Muscle of leg (tissue), 11 donors: Measurements from ENCODE around the gene RPL28. TPM values are rescaled to one million over a fixed set of nuclear protein-coding genes. Genes with fewer than 3 reads are reported as not detected.

ENCODE experiments used
- DNase-seq: peaks from one replicate; pipeline ENCODE4 v3.0.0; 2013
- H3K27ac ChIP-seq: one replicate; pipeline ENCODE4 v1.5.1; 2013; ENCODE audit warnings: mild to moderate bottlenecking, low read length, control low read depth
- H3K27me3 ChIP-seq: one replicate; pipeline ENCODE4 v1.6.1; 2013; ENCODE audit warnings: low read length; ENCODE audit not compliant: control insufficient read depth, insufficient read depth
- H3K36me3 ChIP-seq: one replicate; pipeline ENCODE4 v1.6.1; 2013; ENCODE audit warnings: low read length; ENCODE audit not compliant: control insufficient read depth, insufficient read depth
- H3K4me1 ChIP-seq: one replicate; pipeline ENCODE4 v1.6.1; 2013; ENCODE audit warnings: low read length; ENCODE audit not compliant: control insufficient read depth, insufficient read depth
- H3K4me3 ChIP-seq: one replicate; pipeline ENCODE4 v1.5.1; 2013; ENCODE audit warnings: low read length, control low read depth
- H3K9me3 ChIP-seq: replicated peaks from 2 replicates; pipeline ENCODE4 v1.6.1; 2013; ENCODE audit warnings: low read depth, low read length; ENCODE audit not compliant: control insufficient read depth
- WGBS: methylation state at CpG from one replicate; pipeline ENCODE4 v1.1.5; 2013; ENCODE audit warnings: missing lambda C conversion rate; ENCODE audit not compliant: insufficient coverage; 5-methylcytosine and 5-hydroxymethylcytosine counted together
- polyA plus RNA-seq, 8 donors: library from polyadenylated mRNA; unstranded; fragments of 120-200 nt; gene quantifications; one replicate each; pipeline versions ENCODE4 v1.2.1 to v1.2.3, GENCODE V29; 2013; ENCODE audit warnings: inconsistent platforms in 1 of 8, low replicate concordance in 1 of 8; ENCODE audit not compliant: insufficient read length in 8 of 8, insufficient read depth in 1 of 8
- total RNA-seq: library from RNA; stranded (reverse); fragments of 120-200 nt; gene quantifications from one replicate; pipeline ENCODE4 v1.2.4, GENCODE V29; 2013

The RPL28 gene
- total and polyA plus RNA-seq, 9 donors: 463 to 2,410 (median 1,826) TPM

- H3K4me1 ChIP-seq: peaks cover 17% of the 10 kb centered on the region
- 28% methylated on average over 15 of the region's 16 CpGs for WGBS
- DNase-seq: no peak
- peaks cover 74% of the 10 kb centered on the region for H3K27me3 ChIP-seq
- H3K4me3 ChIP-seq: no peak overlapping the region
- H3K36me3 ChIP-seq: peaks cover 2% of the 10 kb centered on the region
- no peak overlapping the region for H3K27ac ChIP-seq
- H3K9me3 ChIP-seq: no peaks in the 10 kb centered on the region
These were observed 63.7 kb downstream of the RPL28 start for GRCh38 chr19:55449469-55449868.

GRCh38 chr19:55451163-55451964 lies 65.6 kb downstream of the RPL28 start:
- Histone ChIP-seq H3K4me1 (peaks cover 17% of the 10 kb centered on the region), H3K27me3 (peaks cover 60% of the 10 kb centered on the region), H3K27ac (no peak overlapping the region), H3K9me3 (no peaks in the 10 kb centered on the region), H3K36me3 (peaks cover 14% of the 10 kb centered on the region), H3K4me3 (no peak overlapping the region)
- no peak for DNase-seq
- 0% methylated on average over 67 of the region's 80 CpGs for WGBS

GRCh38 chr19:55451965-55452748 lies 66.4 kb downstream of the RPL28 start:
- peaks cover 17% of the 10 kb centered on the region for H3K4me1 ChIP-seq
- WGBS: under 1% methylated on average over 40 of the region's 57 CpGs
- H3K36me3 ChIP-seq: peaks cover 15% of the 10 kb centered on the region
- no peaks in the 10 kb centered on the region for H3K9me3 ChIP-seq
- H3K4me3 ChIP-seq: peak overlapping the region; percentile 15
- no peak overlapping the region for H3K27ac ChIP-seq
- DNase-seq: peak; percentile 54
- peaks cover 52% of the 10 kb centered on the region for H3K27me3 ChIP-seq

Other genes with a start within 250 kb of the RPL28 start
- gene TNNT1, start 236.7 kb upstream of the RPL28 start, total RNA-seq: 387 TPM
- gene TNNT1, start 236.7 kb upstream of the RPL28 start, polyA plus RNA-seq: 1,000 to 10,000 TPM in 2 of 8 donors, 100 to 1,000 TPM in 6; 448 to 1,171 (median 607) TPM
- gene TNNI3, start 228.2 kb upstream of the RPL28 start, total RNA-seq: 0.80 TPM
- gene TNNI3, start 228.2 kb upstream of the RPL28 start, polyA plus RNA-seq: 1 to 10 TPM; 1.1 to 3.1 (median 1.5) TPM
- 0.13 TPM for gene DNAAF3, start 219.3 kb upstream of the RPL28 start, total RNA-seq
- gene DNAAF3, start 219.3 kb upstream of the RPL28 start, polyA plus RNA-seq: 1 to 10 TPM in 1 of 8 donors, under 1 TPM in 7; 0.15 to 1.1 (median 0.38) TPM
- gene SYT5, start 205.6 kb upstream of the RPL28 start, total RNA-seq: not detected
- gene SYT5, start 205.6 kb upstream of the RPL28 start, polyA plus RNA-seq: 1 to 10 TPM in 1 of 8 donors, under 1 TPM in 4, not detected in 3; 0.07 to 2.0 (median 0.08) TPM
- 0.58 TPM for gene PTPRH, start 176.4 kb upstream of the RPL28 start, total RNA-seq
- gene PTPRH, start 176.4 kb upstream of the RPL28 start, polyA plus RNA-seq: 1 to 10 TPM in 1 of 8 donors, under 1 TPM in 7; 0.14 to 2.1 (median 0.24) TPM
- gene TMEM86B, start 157.2 kb upstream of the RPL28 start, total RNA-seq: 1.1 TPM
- 1 to 10 TPM; 1.8 to 4.8 (median 2.9) TPM for gene TMEM86B, start 157.2 kb upstream of the RPL28 start, polyA plus RNA-seq
- 12.5 TPM for gene PPP6R1, start 126.9 kb upstream of the RPL28 start, total RNA-seq
- gene PPP6R1, start 126.9 kb upstream of the RPL28 start, polyA plus RNA-seq: 10 to 100 TPM; 26.3 to 37.2 (median 32.3) TPM
- 14.5 TPM for gene HSPBP1, start 105.8 kb upstream of the RPL28 start, total RNA-seq
- 10 to 100 TPM; 26.2 to 34.9 (median 30.6) TPM for gene HSPBP1, start 105.8 kb upstream of the RPL28 start, polyA plus RNA-seq
- 5.4 TPM for gene BRSK1, start 101.9 kb upstream of the RPL28 start, total RNA-seq
- 10 to 100 TPM in 5 of 8 donors, 1 to 10 TPM in 3; 7.4 to 13.7 (median 10.6) TPM for gene BRSK1, start 101.9 kb upstream of the RPL28 start, polyA plus RNA-seq
- gene TMEM150B, start 60.6 kb upstream of the RPL28 start, total RNA-seq: 0.53 TPM
- 1 to 10 TPM in 3 of 8 donors, under 1 TPM in 5; 0.36 to 3.8 (median 0.87) TPM for gene TMEM150B, start 60.6 kb upstream of the RPL28 start, polyA plus RNA-seq
- gene KMT5C, start 46.1 kb upstream of the RPL28 start, total RNA-seq: 16.9 TPM
- gene KMT5C, start 46.1 kb upstream of the RPL28 start, polyA plus RNA-seq: 10 to 100 TPM; 13.4 to 34.1 (median 24.7) TPM
- not detected for gene COX6B2, start 31.2 kb upstream of the RPL28 start, total RNA-seq
- gene COX6B2, start 31.2 kb upstream of the RPL28 start, polyA plus RNA-seq: 1 to 10 TPM in 1 of 8 donors, under 1 TPM in 5, not detected in 2; 0.09 to 2.4 (median 0.23) TPM
- not detected for gene GARIN5B, start 22.7 kb upstream of the RPL28 start, total RNA-seq
- not detected for gene GARIN5B, start 22.7 kb upstream of the RPL28 start, polyA plus RNA-seq
- gene IL11, start 15.5 kb upstream of the RPL28 start, total RNA-seq: 0.31 TPM
- under 1 TPM; 0.12 to 0.61 (median 0.40) TPM for gene IL11, start 15.5 kb upstream of the RPL28 start, polyA plus RNA-seq
- not detected for gene TMEM190, start 9.1 kb upstream of the RPL28 start, total RNA-seq
- gene TMEM190, start 9.1 kb upstream of the RPL28 start, polyA plus RNA-seq: under 1 TPM in 1 of 8 donors, not detected in 7; 0.50 TPM
- 0.18 TPM for gene TMEM238, start 1.6 kb upstream of the RPL28 start, total RNA-seq
- gene TMEM238, start 1.6 kb upstream of the RPL28 start, polyA plus RNA-seq: under 1 TPM; 0.14 to 0.49 (median 0.27) TPM
- 31.4 TPM for gene UBE2S, start 21.9 kb downstream of the RPL28 start, total RNA-seq
- gene UBE2S, start 21.9 kb downstream of the RPL28 start, polyA plus RNA-seq: 10 to 100 TPM; 40.8 to 70.1 (median 60.1) TPM
- gene SHISA7, start 57.4 kb downstream of the RPL28 start, total RNA-seq: under 0.01 TPM
- gene SHISA7, start 57.4 kb downstream of the RPL28 start, polyA plus RNA-seq: under 1 TPM; 0.08 to 0.32 (median 0.17) TPM
- gene ISOC2, start 75.7 kb downstream of the RPL28 start, total RNA-seq: 35.8 TPM
- 10 to 100 TPM; 31.8 to 39.1 (median 35.1) TPM for gene ISOC2, start 75.7 kb downstream of the RPL28 start, polyA plus RNA-seq
- gene C19orf85, start 78.8 kb downstream of the RPL28 start, total RNA-seq: not detected
- not detected for gene C19orf85, start 78.8 kb downstream of the RPL28 start, polyA plus RNA-seq
- gene ZNF628, start 90.7 kb downstream of the RPL28 start, total RNA-seq: 1.6 TPM
- gene ZNF628, start 90.7 kb downstream of the RPL28 start, polyA plus RNA-seq: 1 to 10 TPM; 2.8 to 5.1 (median 3.8) TPM
- 30.0 TPM for gene NAT14, start 99.3 kb downstream of the RPL28 start, total RNA-seq
- gene NAT14, start 99.3 kb downstream of the RPL28 start, polyA plus RNA-seq: 10 to 100 TPM; 23.5 to 44.1 (median 29.5) TPM
- gene SSC5D, start 102.5 kb downstream of the RPL28 start, total RNA-seq: 20.0 TPM
- gene SSC5D, start 102.5 kb downstream of the RPL28 start, polyA plus RNA-seq: 10 to 100 TPM in 6 of 8 donors, 1 to 10 TPM in 2; 7.9 to 54.8 (median 24.7) TPM
- 0.89 TPM for gene SBK2, start 151.2 kb downstream of the RPL28 start, total RNA-seq
- 1 to 10 TPM; 3.0 to 9.7 (median 3.7) TPM for gene SBK2, start 151.2 kb downstream of the RPL28 start, polyA plus RNA-seq
- gene SBK3, start 159.6 kb downstream of the RPL28 start, total RNA-seq: 0.13 TPM
- gene SBK3, start 159.6 kb downstream of the RPL28 start, polyA plus RNA-seq: under 1 TPM in 5 of 8 donors, not detected in 3; 0.10 to 0.29 (median 0.15) TPM
- 4.7 TPM for gene ZNF579, start 194.9 kb downstream of the RPL28 start, total RNA-seq
- gene ZNF579, start 194.9 kb downstream of the RPL28 start, polyA plus RNA-seq: 10 to 100 TPM; 11.0 to 18.5 (median 14.1) TPM
- gene FIZ1, start 213.6 kb downstream of the RPL28 start, total RNA-seq: 3.7 TPM
- 10 to 100 TPM; 10.7 to 15.1 (median 12.7) TPM for gene FIZ1, start 213.6 kb downstream of the RPL28 start, polyA plus RNA-seq
- 9.3 TPM for gene ZNF524, start 214.4 kb downstream of the RPL28 start, total RNA-seq
- gene ZNF524, start 214.4 kb downstream of the RPL28 start, polyA plus RNA-seq: 10 to 100 TPM in 1 of 8 donors, 1 to 10 TPM in 7; 7.0 to 11.6 (median 9.0) TPM
- gene ZNF865, start 219.7 kb downstream of the RPL28 start, total RNA-seq: 1.2 TPM
- gene ZNF865, start 219.7 kb downstream of the RPL28 start, polyA plus RNA-seq: 1 to 10 TPM; 6.9 to 9.9 (median 7.8) TPM
- gene ZNF784, start 238.6 kb downstream of the RPL28 start, total RNA-seq: 5.3 TPM
- gene ZNF784, start 238.6 kb downstream of the RPL28 start, polyA plus RNA-seq: 1 to 10 TPM; 6.6 to 9.8 (median 8.7) TPM